Activated CD8-positive, alpha-beta memory T cell treated with anti-CD3 and anti-CD28 coated beads, Interleukin-2, amount 50 U/mL, for 1 hour (primary cell): ENCODE data around the gene AK1.
"Not testable (repeated sequence)": the region's sequence is repeated elsewhere in the genome, so short reads cannot be mapped to it uniquely, and the experiment has no call there.

Experiments used
- DNase-seq: peaks from one replicate; pipeline ENCODE4 v3.0.0-alpha.2; 2020; ENCODE audit errors: extremely low read depth

The AK1 gene

DNA sequence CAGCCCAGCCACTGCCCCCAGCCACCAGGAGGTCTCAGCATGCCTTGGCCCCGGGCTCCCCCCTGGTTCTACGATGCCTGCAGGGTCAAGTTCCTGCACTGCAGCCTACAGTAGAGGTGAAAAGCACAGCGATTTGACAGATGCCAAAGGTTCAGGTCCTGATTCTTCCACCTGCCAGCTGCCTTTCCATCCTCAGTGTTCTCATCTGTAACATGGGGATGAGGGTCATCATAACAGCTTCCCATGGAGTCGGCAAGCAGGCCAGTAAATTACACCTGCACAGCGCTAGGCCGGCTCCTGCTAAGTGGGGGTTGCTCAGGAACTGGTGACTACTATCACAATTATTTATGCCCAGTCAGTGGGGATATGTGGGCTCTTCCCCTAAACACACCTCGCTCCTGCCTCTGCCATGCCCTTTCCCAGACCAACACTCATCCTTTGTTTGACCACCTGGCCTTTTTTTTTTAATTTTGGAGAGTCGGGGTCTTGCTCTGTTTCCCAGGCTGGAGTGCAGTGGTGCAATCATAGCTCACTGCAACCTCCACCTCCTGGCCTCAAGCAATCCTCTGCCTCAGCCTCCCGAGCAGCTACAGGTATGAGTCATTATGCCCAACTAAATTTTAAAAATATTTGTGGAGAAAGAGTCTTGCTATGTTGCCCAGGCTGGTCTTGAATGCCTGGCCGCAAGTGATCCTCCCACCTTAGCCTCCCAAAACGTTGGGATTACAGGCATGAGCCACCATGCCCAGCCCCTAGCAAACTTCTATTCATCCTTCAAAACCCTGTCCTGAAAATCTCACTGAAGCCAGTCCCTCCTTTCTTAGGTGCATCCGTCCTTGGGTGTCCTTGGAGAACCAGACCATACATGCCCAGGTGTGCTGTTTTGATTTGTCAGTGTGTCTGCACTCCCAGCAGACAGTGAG lies 29.4 kb downstream of the AK1 start:
- DNase-seq: no peak

DNA sequence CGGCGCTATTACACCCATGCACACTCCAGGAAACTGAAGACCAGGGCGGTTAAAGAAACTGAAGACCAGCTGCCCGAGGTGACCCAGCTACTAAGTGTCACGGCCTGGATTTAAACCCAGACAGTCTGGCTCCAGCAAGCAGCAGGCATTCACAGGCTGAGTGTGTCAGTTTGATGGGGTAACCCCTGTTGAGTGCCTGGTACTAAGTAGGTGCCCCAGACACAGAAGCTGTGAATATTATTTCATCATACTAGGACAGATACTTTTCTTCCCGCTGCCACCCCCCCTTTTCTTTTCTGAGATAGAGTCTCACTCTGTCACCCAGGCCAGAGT lies 30.3 kb downstream of the AK1 start:
- DNase-seq: no peak

DNA sequence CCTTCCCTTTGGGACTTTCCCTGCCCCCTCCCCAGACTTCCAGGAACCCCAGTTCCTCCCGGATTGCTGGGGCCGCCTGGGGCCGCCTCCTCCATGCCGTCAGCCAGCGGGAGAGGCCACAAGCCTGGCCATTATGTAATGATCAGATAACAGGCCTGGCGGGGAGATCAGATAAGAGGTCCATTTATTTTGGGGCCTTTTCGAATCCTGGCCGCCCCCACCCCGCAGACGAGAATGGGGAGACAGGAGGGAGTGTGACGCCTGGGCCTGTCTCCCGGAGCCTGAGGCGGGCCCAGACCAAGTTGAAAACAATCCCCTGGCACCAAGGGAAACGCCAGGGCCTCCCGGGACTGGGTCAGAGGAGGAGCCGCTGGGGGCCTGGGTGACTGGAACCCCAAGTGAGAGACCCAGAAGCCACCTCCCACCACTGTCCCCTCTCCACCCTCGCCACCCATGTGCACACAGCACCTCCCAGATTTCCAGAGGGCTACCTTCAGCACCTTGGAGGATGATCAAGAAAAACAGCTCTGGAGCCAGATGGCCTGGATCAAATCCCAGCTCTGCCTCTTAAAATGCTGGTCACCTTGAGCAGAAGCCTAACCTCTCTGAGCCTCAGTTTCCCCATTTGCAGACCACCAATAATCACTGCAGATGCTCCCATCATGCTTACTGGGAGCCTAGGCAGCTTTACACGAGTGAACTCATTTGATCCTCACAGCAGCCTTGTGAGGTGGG lies 30.9 kb downstream of the AK1 start:
- DNase-seq: no peak

DNA sequence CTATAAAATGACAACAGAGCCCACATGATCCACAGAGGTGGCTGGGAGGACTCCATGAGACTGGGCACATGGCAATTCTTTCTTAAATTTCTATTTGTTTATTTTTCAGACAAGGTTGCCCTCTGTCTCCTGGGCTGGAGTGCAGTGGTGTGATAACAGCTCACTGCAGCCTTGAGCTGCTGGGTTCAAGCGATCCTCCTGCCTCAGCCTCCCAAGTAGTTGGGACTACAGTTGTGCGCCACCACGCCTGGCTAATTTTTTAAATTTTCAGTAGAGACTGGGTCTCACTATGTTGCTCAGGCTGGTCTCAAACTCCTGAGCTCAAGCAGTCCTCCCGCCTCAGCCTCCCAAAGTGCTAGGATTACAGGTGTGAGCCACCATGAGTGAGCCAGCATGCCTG lies 31.9 kb downstream of the AK1 start:
- not testable (repeated sequence) for DNase-seq

DNA sequence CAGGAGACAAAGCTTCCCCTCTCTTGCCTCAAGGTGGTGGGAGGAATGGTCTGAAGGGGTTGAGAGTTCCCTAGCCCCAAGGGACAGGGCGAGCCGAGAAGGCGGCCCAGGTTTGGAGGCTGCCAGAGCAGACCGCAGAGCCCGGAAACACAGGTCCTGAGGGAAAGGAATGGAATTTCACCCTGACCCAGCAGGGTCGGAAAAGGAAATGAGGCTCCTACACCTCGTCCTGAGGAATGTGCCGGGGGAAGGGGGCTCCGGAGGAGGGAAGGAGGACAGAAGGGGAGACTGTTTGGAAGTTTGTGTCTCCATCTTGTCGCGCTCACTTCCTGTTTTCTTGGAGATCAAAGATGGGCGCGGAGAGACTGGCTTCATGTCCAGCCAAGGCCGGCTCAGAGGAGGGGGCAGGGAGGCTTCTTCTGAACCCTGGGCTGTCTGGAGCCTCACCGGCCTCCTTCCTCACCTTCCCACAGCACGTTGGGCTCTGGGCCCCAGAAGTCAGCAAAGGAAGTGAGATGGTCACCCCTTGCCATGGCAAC lies 32.6 kb downstream of the AK1 start:
- DNase-seq: no peak

DNA sequence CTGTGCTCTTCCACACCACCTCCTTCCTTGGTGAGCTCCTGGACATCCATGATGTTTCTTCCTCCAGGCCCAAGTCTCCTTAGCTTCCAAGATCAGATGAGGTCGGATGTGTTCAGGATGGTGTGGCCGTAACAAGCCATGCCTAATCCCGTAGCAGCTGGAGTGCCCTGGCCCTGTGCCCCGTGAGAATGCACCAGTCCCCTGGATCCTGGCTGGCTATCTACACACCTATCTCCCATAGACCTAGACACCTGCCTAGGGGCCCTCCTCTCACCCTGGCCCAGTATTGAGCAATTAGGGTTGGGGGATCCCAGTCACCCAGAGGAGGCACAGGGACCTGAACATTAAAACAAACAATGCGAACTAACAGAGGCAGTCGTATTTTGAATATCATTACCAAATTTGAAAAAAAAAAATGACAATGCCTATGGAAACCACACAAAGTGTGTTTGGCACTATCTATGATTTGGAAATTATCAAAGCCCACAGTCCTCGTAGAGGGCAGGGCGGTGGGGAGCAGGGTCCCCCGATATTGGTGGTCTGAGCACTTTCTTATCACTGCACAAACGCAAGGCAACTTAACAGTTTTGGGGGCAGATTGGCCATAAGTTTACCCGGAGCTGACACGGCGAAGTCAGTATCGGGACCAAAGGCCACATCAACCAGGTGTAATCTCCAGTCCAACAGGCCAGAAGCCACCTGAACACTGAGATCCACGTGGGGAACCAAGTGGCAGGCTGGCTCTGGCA lies 36.2 kb downstream of the AK1 start:
- DNase-seq: no peak

DNA sequence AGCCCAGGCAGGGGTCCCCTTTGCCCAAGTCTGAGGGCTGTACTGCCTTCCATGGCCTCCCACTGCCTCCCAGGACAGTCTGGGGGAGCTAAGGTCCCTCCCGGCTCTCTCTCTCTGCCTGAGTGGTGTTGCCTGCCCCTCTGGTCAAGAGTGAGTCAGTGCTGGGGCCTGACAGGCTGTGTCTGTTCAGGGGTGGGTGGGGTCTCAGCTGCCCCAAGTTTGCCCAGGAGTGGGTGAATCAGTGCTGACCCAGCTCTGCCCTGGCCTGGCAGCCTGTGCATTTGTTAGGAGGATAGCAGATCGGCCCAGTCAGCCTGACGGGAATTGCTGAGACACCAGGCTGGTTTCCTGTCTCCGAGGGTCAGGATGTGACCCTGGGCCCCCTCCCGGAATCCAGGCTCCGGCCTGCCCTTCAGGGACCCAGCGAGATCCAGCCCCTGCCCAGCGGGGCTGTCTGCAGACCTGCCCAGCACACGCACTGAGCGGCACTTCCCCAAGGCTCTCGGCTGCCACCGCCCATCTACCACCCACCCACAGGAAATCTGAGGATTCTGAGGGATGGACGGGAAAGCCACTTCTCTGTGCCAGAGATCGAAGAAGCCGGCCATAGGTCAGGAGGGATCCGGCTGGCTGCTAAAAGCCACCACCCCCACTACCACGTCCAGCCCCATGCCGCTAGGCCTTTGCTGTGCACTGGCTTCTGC lies 38.9 kb downstream of the AK1 start:
- DNase-seq: no peak

DNA sequence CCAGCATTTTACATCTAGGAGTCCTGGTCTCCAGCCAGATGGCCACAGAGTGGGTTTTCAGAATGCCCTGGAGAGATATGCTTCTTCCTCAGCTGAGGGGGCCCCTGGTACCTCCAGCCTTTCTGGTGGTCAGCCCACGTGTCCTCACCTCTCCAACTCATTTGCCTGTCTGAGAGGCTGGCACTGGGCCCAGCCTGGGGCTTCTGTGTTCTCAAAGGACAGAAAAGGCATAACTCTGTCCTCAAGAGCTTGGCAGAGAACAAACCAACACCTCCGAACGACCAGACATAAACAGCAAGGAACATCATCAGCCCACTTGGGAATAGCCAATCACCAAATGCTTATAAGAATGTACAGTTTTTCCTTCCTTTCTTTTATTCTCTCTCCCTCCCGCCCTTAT lies 40.1 kb downstream of the AK1 start:
- DNase-seq: no peak

DNA sequence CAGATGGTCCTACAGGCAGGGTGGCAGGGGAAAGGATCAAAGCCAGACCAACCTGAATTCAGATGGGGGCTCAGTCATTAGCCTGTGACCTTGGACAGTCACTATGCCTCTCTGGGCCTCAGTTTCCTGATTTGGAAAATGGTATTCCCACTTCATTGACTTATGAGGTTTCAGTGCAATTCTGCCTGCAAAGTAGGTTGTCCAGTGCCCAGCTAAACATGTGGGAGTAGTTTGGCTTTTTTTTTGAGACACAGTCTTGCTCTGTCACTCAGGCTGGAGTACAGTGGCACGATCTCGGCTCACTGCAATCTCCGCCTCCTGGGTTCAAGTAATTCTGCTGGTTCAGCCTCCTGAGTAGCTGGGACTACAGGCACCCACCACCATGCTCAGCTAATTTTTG lies 40.9 kb downstream of the AK1 start:
- DNase-seq: not testable (repeated sequence)

DNA sequence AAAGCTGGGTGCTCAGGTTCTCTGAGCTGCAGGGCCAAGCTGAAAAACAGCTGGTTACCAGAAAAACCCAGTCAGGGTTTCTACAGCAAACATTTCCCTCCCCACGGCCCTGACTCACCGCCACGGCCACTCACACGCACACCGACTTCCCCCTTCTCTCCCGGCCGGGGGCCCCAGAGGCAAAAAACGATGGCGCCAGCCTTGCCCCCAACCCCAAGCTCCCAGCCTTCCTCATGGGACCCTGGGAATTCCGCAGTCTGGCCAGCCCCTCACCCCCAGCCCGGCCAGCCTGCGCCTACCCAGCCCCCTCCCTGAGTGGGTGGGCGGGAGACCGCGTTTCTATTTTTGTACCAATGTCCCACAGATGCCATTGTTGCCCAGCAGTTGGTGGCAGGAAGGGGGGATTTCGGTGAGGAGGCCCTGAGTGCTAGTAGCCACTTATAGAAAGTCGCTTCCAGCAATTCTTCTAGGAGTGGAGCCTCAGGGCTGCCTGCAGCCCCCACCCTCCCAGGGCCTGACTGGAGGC lies 41.4 kb downstream of the AK1 start:
- no peak for DNase-seq

DNA sequence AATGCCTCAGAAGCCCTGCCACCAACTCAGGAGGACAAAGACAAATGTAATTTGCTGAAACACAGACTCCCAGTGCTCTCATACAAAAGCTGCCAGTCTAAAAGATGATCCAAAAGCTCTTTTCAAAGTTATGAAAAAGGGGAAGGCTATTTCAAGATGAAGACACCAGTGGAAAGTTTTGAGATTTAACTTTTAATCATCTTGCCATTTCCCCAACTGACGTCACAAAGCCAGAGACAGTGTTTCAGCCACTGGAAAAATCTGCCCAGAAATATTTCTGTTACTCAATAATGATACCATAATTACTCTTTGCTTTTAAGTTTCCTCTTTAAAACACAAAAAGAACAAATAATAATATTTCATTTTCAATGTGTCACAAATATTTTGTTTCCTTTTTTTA lies 43.9 kb downstream of the AK1 start:
- DNase-seq: no peak

DNA sequence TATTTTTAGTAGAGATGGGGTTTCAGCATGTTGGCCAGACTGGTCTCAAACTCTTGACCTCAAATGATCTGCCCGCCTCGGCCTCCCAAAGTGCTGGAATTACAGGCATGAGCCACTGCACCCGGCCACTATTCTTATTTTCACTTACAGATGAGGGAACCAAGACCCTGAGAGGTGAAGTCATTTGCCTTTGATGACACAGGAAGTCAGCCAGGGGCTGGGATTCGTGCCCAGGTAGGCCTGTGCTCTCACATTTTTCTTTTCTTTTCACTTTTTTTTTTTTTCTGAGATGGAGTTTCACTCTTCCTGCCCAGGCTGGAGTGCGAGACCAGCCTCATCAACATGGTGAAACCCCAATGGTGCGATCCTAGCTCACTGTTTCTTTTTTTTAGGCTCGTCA lies 45.2 kb downstream of the AK1 start:
- DNase-seq: no peak

DNA sequence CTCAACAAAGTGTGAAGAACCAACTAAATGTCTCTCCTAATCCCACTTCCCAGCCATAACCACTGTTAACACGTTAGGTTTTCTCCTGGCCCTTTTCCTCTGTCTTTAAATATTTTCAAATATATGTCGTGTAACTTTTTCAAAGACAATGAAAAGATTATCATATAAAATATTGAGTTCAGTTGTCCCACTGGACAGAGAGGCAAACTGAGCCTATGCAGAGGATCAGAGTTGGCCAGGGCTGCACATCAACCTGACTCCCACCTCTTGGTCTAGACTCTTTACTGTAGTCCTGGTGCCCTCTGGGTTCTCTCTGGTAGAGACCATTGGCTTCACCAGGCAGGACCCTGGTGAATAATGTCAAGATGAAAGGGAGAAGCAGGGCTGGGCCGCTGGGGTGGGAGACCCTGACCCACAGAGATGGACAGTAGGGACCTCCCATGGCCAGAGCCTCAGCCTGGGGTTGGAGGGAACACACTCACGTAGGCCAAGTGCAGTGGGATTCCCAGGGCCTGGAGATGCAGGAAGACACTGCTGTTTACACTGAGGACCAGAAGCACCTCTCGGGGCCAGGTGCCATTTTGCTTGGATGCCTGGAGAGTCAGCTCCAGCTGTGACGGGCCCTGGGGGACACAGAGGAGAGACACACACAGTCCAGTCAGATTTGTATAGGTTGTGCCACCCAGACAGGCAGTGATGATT lies 48.1 kb downstream of the AK1 start:
- no peak for DNase-seq

DNA sequence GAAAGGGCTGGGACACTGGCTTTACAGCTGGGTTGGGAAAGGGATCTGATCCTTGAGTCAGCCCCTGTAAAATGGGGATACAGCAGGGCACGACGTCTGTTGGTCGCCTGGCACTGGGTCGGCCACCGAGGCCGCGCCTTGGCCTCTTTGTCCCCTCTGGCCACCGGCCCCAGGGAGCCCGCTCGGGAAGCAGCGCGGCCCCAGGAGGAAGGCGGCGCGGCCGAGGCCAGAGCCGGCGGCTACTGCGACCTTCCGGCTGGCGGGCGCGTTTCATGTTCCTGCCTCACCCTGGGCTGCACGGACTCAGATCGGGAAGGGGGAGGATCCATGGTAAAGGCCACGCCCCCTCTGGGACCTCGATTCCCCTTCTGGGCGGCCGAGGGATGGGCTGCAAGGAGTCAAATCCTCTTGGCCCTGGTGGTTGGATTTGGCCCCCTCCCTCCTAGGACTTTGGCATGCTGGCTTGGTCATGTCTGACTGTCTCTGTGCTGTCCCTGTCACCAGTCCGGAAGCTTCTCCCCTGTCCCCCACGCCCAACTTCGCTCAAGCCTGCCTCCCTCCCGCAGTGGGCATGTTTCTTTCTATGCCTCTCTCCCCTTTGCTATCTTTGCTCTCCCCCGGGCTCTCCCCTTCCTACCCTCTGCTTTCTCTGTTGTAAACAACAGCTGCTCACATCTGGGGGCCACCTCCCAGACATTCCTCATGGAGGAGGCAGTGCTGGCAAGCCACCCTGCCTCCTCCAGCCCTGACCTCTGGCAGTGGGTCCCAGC lies 49.0 kb downstream of the AK1 start:
- DNase-seq: no peak

DNA sequence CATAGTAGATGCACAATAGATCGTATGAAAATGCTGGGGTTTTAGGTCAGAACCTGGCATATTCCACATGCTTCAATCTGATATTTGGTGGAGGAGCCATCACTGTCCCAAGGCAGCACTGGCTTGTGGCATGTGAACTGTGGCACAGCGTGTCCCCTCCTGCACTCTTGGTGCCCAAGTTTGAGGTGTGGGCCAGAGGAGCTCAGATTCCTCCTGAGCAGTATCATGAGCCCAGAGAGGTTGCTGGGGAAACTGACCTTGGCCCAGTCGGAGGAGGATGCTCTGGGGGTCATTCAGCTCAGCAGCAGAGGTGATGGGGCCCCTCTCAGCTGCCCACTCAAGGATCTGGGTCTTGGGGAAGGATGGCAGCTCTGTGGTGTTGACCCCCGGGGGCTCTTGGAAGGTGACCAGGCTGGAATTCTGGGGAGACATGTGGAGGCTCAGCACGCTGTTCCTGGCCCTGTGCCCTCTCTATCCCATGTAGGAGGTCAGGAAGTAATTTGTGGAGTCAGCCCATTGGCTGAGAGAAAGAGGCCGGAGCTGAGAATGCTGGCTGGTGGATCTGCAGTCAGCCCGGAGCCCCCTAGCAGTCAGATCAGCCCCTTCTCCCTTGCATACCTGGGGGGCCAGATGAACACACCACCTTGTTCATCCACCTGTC lies 51.1 kb downstream of the AK1 start:
- DNase-seq: no peak

DNA sequence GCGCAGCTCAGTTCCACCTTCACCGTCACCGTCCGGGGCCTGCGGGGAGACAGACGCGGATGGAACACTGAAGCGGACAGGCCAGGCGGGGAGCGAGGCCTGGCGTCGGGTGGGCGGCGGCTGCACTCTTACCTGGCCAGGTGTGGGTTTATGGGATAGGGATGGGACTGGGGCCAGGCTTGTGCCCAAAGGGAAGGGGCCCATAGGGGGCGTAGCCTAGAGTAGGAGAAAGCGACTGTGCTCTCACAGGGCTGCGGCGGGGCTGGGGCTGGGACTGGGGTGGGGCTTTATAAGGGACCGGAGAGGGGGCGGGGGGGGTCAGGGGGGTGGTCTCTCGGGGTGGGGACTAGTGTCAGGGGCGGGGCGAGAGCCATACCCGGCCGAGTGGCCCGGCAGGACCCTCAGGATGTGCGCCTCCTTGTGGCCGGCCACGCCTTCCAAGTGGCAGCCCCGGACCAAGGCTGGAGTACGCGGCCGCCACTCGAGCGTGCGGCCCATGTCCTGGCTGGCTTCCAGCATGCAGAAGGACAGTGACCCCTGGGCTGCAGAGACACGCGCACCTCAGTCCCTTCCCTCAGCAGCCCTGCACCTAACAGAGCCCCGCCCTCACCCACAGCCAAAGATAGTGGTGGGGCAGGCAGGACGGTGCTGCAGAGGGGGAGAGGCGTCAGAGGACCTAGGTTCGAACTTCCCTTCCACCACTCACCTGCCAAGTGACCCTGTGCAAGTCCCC lies 52.0 kb downstream of the AK1 start:
- DNase-seq: no peak

DNA sequence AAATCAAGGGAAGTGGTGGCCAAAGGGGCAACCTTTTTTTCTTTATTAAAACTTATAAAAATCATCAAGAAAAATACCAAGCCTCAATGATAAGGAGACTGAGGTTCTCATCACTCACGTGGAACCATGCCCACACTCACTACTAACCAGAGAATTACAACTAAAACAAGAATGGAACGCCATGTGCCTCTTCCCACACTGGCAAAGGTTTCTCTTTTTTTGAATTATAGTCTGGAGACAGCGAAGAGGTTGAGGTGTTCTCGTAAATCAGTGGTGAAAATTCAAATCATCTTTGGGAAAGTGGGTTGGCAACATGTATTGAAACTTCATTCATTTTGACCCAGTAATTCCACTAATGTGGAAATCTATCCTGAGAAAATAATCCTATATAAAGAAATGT lies 55.4 kb downstream of the AK1 start:
- DNase-seq: no peak

DNA sequence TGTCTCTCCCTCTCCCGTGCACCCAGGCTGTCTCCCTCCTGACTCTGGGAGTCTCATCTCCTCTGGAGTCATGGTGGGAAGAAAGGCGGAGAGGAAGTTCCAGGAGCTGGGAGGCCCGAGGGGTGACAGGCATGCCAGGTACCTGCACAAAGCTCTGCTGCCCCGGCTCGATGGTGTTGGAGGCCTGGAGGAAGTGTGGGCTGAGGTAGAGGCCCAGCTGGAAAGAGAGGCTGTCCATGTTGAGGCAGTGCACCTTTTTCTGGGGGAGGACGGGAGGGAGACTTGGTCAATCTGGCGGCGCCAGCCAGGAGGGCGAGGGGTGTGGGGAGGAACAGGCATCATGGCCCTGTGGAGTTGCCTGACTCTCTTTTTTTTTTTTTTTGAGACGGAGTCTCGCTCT lies 58.9 kb downstream of the AK1 start:
- DNase-seq: no peak
